H9 (cell line): ENCODE results near the gene MYH11. TPM values are rescaled to one million over a fixed set of nuclear protein-coding genes. Genes with fewer than 3 reads are reported as not detected.

Experiments used
- DNase-seq: peaks from one replicate; pipeline ENCODE4 v3.0.0-alpha.2; 2017
- H2AFZ ChIP-seq: one replicate; pipeline ENCODE4 v1.6.1; 2013; ENCODE audit warnings: mild to moderate bottlenecking, low read length, control low read depth, moderate library complexity
- H2AK5ac ChIP-seq: 2 replicates; pipeline ENCODE4 v1.6.1; 2013; ENCODE audit warnings: low read length, control low read depth, mixed read lengths; ENCODE audit not compliant: insufficient read length
- H2BK120ac ChIP-seq: one replicate; pipeline ENCODE4 v1.6.1; 2013; ENCODE audit warnings: low read depth, mild to moderate bottlenecking, low read length, control low read depth, inconsistent platforms; ENCODE audit not compliant: poor library complexity, severe bottlenecking
- H2BK12ac ChIP-seq: 2 replicates; pipeline ENCODE4 v1.6.1; 2013; ENCODE audit warnings: low read length, control low read depth, mixed read lengths, low read depth; ENCODE audit not compliant: insufficient read length
- H2BK15ac ChIP-seq: 2 replicates; pipeline ENCODE4 v1.6.1; 2013; ENCODE audit warnings: low read depth, low read length, control low read depth
- H2BK20ac ChIP-seq: one replicate; pipeline ENCODE4 v1.6.1; 2013; ENCODE audit warnings: low read depth, mild to moderate bottlenecking, low read length, control low read depth, inconsistent platforms; ENCODE audit not compliant: poor library complexity, severe bottlenecking
- H2BK5ac ChIP-seq: 2 replicates; pipeline ENCODE4 v1.6.1; 2013; ENCODE audit warnings: low read length, control low read depth, mixed read lengths; ENCODE audit not compliant: insufficient read length
- H3K14ac ChIP-seq: 2 replicates; pipeline ENCODE4 v1.6.1; 2013; ENCODE audit warnings: low read length, control low read depth; ENCODE audit not compliant: insufficient read depth
- H3K18ac ChIP-seq: 2 replicates; pipeline ENCODE4 v1.6.1; 2013; ENCODE audit warnings: low read depth, mild to moderate bottlenecking, mixed read lengths, low read length, control low read depth; ENCODE audit not compliant: insufficient read length
- H3K23ac ChIP-seq: 2 replicates; pipeline ENCODE4 v1.6.1; 2013; ENCODE audit warnings: low read length, control low read depth, mixed read lengths, low read depth; ENCODE audit not compliant: insufficient read length
- H3K23me2 ChIP-seq: 2 replicates; pipeline ENCODE4 v1.6.1; 2013; ENCODE audit warnings: low read depth, mild to moderate bottlenecking, mixed read lengths, low read length, control low read depth; ENCODE audit not compliant: insufficient read length, poor library complexity, severe bottlenecking
- H3K27ac ChIP-seq: 2 replicates; pipeline ENCODE4 v1.5.1; 2013; ENCODE audit warnings: low read length, control low read depth, mixed read lengths, low read depth; ENCODE audit not compliant: insufficient read length
- H3K27me3 ChIP-seq: 2 replicates; pipeline ENCODE4 v1.6.1; 2013; ENCODE audit warnings: low read length, control low read depth, inconsistent platforms; ENCODE audit not compliant: insufficient read depth
- H3K4ac ChIP-seq: 2 replicates; pipeline ENCODE4 v1.6.1; 2013; ENCODE audit warnings: low read depth, mild to moderate bottlenecking, control low read depth, inconsistent platforms, low read length, moderate library complexity
- H3K4me1 ChIP-seq: 2 replicates; pipeline ENCODE4 v1.6.1; 2013; ENCODE audit warnings: low read length, control low read depth, inconsistent platforms; ENCODE audit not compliant: insufficient read depth
- H3K4me2 ChIP-seq: 2 replicates; pipeline ENCODE4 v1.6.1; 2013; ENCODE audit warnings: low read length, control low read depth, mixed read lengths; ENCODE audit not compliant: insufficient read length, insufficient read depth
- H3K56ac ChIP-seq: 2 replicates; pipeline ENCODE4 v1.6.1; 2013; ENCODE audit warnings: low read depth, mild to moderate bottlenecking, mixed read lengths, low read length, control low read depth; ENCODE audit not compliant: insufficient read length
- H3K79me1 ChIP-seq: 2 replicates; pipeline ENCODE4 v1.6.1; 2013; ENCODE audit warnings: low read depth, mild to moderate bottlenecking, moderate library complexity, low read length, control low read depth, inconsistent platforms; ENCODE audit not compliant: insufficient read depth, poor library complexity, severe bottlenecking
- H3K79me2 ChIP-seq: 2 replicates; pipeline ENCODE4 v1.6.1; 2013; ENCODE audit warnings: low read length, control low read depth, inconsistent platforms; ENCODE audit not compliant: insufficient read depth
- H3K9ac ChIP-seq: 2 replicates; pipeline ENCODE4 v1.6.1; 2013; ENCODE audit warnings: low read length, control low read depth, mixed read lengths; ENCODE audit not compliant: insufficient read length; ENCODE audit errors: extremely low read depth
- H3K9me3 ChIP-seq: one replicate; pipeline ENCODE4 v1.6.1; 2013; ENCODE audit warnings: low read depth, low read length, inconsistent platforms; ENCODE audit not compliant: control insufficient read depth
- H3T11ph ChIP-seq: one replicate; pipeline ENCODE4 v1.6.1; 2013; ENCODE audit warnings: mild to moderate bottlenecking, low read length, control low read depth, inconsistent platforms
- H4K20me1 ChIP-seq: one replicate; pipeline ENCODE4 v1.6.1; 2013; ENCODE audit not compliant: control insufficient read depth, insufficient read length, insufficient read depth
- H4K5ac ChIP-seq: 2 replicates; pipeline ENCODE4 v1.6.1; 2013; ENCODE audit warnings: low read depth, mild to moderate bottlenecking, mixed read lengths, low read length, control low read depth; ENCODE audit not compliant: insufficient read length
- H4K8ac ChIP-seq: replicated peaks from 2 replicates; pipeline ENCODE4 v1.6.1; 2013; ENCODE audit warnings: low read length, control low read depth, mixed read lengths, low read depth; ENCODE audit not compliant: insufficient read length
- H4K91ac ChIP-seq: 2 replicates; pipeline ENCODE4 v1.6.1; 2013; ENCODE audit warnings: low read depth, mild to moderate bottlenecking, moderate library complexity, mixed read lengths, low read length, control low read depth; ENCODE audit not compliant: insufficient read length
- H3K27ac Mint-ChIP-seq, 3 experiments: 2 replicates in 2 of 3; 3 replicates in 1 of 3; pipeline ENCODE4 v1.8.0; 2020 to 2021; ENCODE audit warnings: mixed read lengths in 3 of 3, mild to moderate bottlenecking in 1 of 3, moderate library complexity in 1 of 3
- H3K27me3 Mint-ChIP-seq: 2 replicates; pipeline ENCODE4 v1.8.0; 2021; ENCODE audit warnings: low read depth, mild to moderate bottlenecking, moderate library complexity, mixed read lengths
- H3K36me3 Mint-ChIP-seq, 3 experiments: 2 replicates in 2 of 3; 3 replicates in 1 of 3; pipeline ENCODE4 v1.8.0; 2020 to 2021; ENCODE audit warnings: low read depth in 3 of 3, mixed read lengths in 3 of 3; ENCODE audit not compliant: insufficient read depth in 1 of 3
- H3K4me1 Mint-ChIP-seq, 2 experiments: 2 replicates each; pipeline ENCODE4 v1.8.0; 2020; ENCODE audit warnings: mixed read lengths in 2 of 2
- H3K4me3 Mint-ChIP-seq, 2 experiments: 2 replicates in 1 of 2; 3 replicates in 1 of 2; pipeline ENCODE4 v1.8.0; 2020 to 2021; ENCODE audit warnings: mild to moderate bottlenecking in 2 of 2, mixed read lengths in 2 of 2, moderate library complexity in 1 of 2
- H3K9me3 Mint-ChIP-seq, 2 experiments: 2 replicates in 1 of 2; 3 replicates in 1 of 2; pipeline ENCODE4 v1.8.0; 2020; ENCODE audit warnings: mild to moderate bottlenecking in 2 of 2, mixed read lengths in 2 of 2, moderate library complexity in 1 of 2
- WGBS: extraction: QIAGEN DNeasy Blood & Tissue Kit; methylation state at CpG from one replicate; pipeline ENCODE4 v1.1.7; 2013; ENCODE audit warnings: missing lambda C conversion rate, low lambda C conversion rate, mixed read lengths; ENCODE audit not compliant: insufficient read length; ENCODE audit errors: extremely low coverage; 5-methylcytosine and 5-hydroxymethylcytosine counted together
- total RNA-seq: library from RNA; stranded (reverse); gene quantifications from 2 replicates; pipeline ENCODE4 v1.2.1, GENCODE V29; 2021
- TF ChIP-seq, protein P1 (sequence below): fragments of 200-600 bp; sonication (generic); conservative IDR thresholded peaks from 3 replicates; pipeline ENCODE4 v1.8.0; 2021; ENCODE audit warnings: antibody characterized with exemption, mild to moderate bottlenecking

MYH11 gene
- total RNA-seq, 1 experiment from 2014 or later, result 0.42 TPM

DNA sequence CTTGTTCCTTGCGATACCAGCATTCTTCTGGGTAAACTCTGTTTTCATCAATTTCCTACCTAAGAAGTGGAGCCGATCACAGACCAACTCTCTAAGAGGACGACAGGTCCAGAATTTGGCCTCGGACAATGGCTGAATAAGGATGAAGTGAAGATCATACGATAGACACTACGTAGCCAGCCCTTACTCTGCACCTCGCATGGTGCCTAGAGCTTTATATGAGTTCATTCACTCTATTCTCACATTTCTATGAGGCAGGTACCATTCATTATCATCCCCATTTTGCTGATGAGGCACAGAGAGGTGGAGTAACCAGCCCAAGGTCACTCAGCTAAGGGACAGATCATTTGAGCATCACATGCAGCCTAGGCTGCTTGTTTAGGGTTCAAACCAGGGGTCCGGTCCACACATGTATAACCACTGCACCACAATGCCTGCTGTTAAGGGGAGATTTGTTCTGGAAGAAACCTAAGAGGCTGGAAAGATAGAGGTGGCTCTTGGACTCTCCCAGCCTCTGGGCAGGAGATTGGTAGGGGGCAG, 78.6 kb downstream of the MYH11 start:
- H3K4me1 Mint-ChIP-seq, result peaks cover 3% of the 10 kb centered on the region in 2 experiments; a peak in 3 of 4 replicates
- Histone ChIP-seq H3K23ac (no peak overlapping the region), H2BK5ac (no peak overlapping the region), H3K27me3 (no peaks in the 10 kb centered on the region), H3K27ac (no peak overlapping the region), H3K56ac (no peak overlapping the region), H4K20me1 (no peaks in the 10 kb centered on the region), H4K5ac (no peak overlapping the region), H3T11ph (no peak overlapping the region), H2BK20ac (no peak overlapping the region), H4K8ac (no peak overlapping the region), H3K18ac (no peak overlapping the region), H4K91ac (no peak overlapping the region), H2AK5ac (no peak overlapping the region), H3K9ac (no peak overlapping the region), H3K14ac (no peak overlapping the region), H3K9me3 (no peaks in the 10 kb centered on the region), H3K4ac (no peak overlapping the region), H2AFZ (no peak overlapping the region), H3K79me2 (no peaks in the 10 kb centered on the region), H2BK120ac (no peak overlapping the region), H3K4me2 (no peak overlapping the region), H2BK15ac (no peak overlapping the region), H3K23me2 (no peaks in the 10 kb centered on the region), H3K4me1 (no peaks in the 10 kb centered on the region), H2BK12ac (no peak overlapping the region), H3K79me1 (no peaks in the 10 kb centered on the region)
- no peaks in the 10 kb centered on the region for H3K36me3 Mint-ChIP-seq
- no peaks in the 10 kb centered on the region for H3K9me3 Mint-ChIP-seq
- no CpG with 5 or more reads among the region's 8 CpGs for WGBS
- peaks cover 11% of the 10 kb centered on the region for H3K27me3 Mint-ChIP-seq
- H3K27ac Mint-ChIP-seq, result no peak overlapping the region
- no peak overlapping the region for H3K4me3 Mint-ChIP-seq
- TF ChIP-seq, protein P1, sequence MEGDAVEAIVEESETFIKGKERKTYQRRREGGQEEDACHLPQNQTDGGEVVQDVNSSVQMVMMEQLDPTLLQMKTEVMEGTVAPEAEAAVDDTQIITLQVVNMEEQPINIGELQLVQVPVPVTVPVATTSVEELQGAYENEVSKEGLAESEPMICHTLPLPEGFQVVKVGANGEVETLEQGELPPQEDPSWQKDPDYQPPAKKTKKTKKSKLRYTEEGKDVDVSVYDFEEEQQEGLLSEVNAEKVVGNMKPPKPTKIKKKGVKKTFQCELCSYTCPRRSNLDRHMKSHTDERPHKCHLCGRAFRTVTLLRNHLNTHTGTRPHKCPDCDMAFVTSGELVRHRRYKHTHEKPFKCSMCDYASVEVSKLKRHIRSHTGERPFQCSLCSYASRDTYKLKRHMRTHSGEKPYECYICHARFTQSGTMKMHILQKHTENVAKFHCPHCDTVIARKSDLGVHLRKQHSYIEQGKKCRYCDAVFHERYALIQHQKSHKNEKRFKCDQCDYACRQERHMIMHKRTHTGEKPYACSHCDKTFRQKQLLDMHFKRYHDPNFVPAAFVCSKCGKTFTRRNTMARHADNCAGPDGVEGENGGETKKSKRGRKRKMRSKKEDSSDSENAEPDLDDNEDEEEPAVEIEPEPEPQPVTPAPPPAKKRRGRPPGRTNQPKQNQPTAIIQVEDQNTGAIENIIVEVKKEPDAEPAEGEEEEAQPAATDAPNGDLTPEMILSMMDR, result no peak
- DNase-seq, result no peak
